HCT116 (cell line): ENCODE results near the gene SH3PXD2A. TPM values are rescaled to one million over a fixed set of nuclear protein-coding genes. Genes with fewer than 3 reads are reported as not detected.

Source experiments
- ATAC-seq: fragments of 200-7000 bp; cut with Tn5 transposase; 2 replicates; pipeline ENCODE4 v1.9.1; 2020; ENCODE audit warnings: mild to moderate bottlenecking, moderate library complexity
- BruUV-seq: library from RNA; stranded (reverse); fragments of 400-500 nt; replicated peaks from 2 replicates; lab custom pipeline; 2021; lab: Mats Ljungman, UMichigan
- CTCF ChIA-PET: fragments of 300-600 bp; sonication (Branson Sonifier 250); formaldehyde crosslinking; loops from one replicate; lab custom pipeline; 2021; ENCODE audit warnings: antibody characterized with exemption; lab: Charles Lee
- POLR2A ChIA-PET: fragments of 300-600, 350-600 bp; sonication (Branson Sonifier 250); formaldehyde crosslinking; loops from one replicate; lab custom pipeline; 2021; ENCODE audit warnings: antibody characterized with exemption; lab: Charles Lee
- RAD21 ChIA-PET, 2 experiments: fragments of 300-600 bp; sonication (Branson Sonifier 250); formaldehyde crosslinking; loops; one replicate each; lab custom pipeline; 2023; ENCODE audit warnings: low total read pairs in 2 of 2; ENCODE audit not compliant: uncharacterized antibody in 2 of 2, unreplicated experiment in 2 of 2, low non-redundant PET in 1 of 2; lab: Charles Lee
- DNase-seq: peaks from one replicate; pipeline ENCODE4 v3.0.0-alpha.2; 2010; ENCODE audit warnings: low read depth, low spot score
- H2AFZ ChIP-seq: fragments of 200-600 bp; shearing (Covaris generic), sonication (generic); 2 replicates; pipeline ENCODE4 v1.6.1; 2017; ENCODE audit warnings: low read depth, mixed run types, mixed read lengths, antibody characterized with exemption, low read length; ENCODE audit not compliant: poor library complexity, severe bottlenecking
- H3K27ac ChIP-seq: 2 replicates; pipeline ENCODE4 v1.5.1; 2012; ENCODE audit warnings: low read depth, low read length
- H3K27me3 ChIP-seq: fragments of 200-600 bp; sonication (generic); 2 replicates; pipeline ENCODE4 v1.6.1; 2016; ENCODE audit warnings: mixed run types, low read length, mixed read lengths; ENCODE audit not compliant: insufficient read depth
- H3K36me3 ChIP-seq, 2 experiments: fragments of 200-500 bp in 1 of 2; fragments of 200-600 bp in 1 of 2; sonication (Bioruptor generic) in 1 of 2; sonication (generic) in 1 of 2; 2 replicates each; pipeline versions ENCODE4 v1.5.1 to v1.6.1; 2014 to 2016; ENCODE audit warnings: low read length in 2 of 2, inconsistent platforms in 1 of 2, mixed read lengths in 1 of 2, mixed run types in 1 of 2; ENCODE audit not compliant: insufficient read depth in 2 of 2, control insufficient read depth in 1 of 2
- H3K4me1 ChIP-seq, 2 experiments: fragments of 200-600 bp in 1 of 2; sonication (generic) in 1 of 2; 2 replicates each; pipeline versions ENCODE4 v1.5.1 to v1.6.1; 2012 to 2017; ENCODE audit warnings: low read length in 2 of 2, inconsistent platforms in 1 of 2, mild to moderate bottlenecking in 1 of 2, mixed read lengths in 1 of 2, mixed run types in 1 of 2, moderate library complexity in 1 of 2; ENCODE audit not compliant: insufficient read depth in 2 of 2, control insufficient read depth in 1 of 2
- H3K4me2 ChIP-seq: fragments of 200-600 bp; sonication (generic); 2 replicates; pipeline ENCODE4 v1.6.1; 2017; ENCODE audit warnings: mixed run types, low read length, mixed read lengths
- H3K4me3 ChIP-seq, 2 experiments: fragments of 200-600 bp in 1 of 2; sonication (generic) in 1 of 2; replicated peaks in 1 of 2; 2 replicates each; pipeline ENCODE4 v1.5.1; 2011 to 2016; ENCODE audit warnings: low read length in 2 of 2, control low read depth in 1 of 2, low read depth in 1 of 2, mild to moderate bottlenecking in 1 of 2, mixed read lengths in 1 of 2, mixed run types in 1 of 2
- H3K79me2 ChIP-seq: fragments of 200-600 bp; sonication (generic); 2 replicates; pipeline ENCODE4 v1.6.1; 2017; ENCODE audit warnings: mild to moderate bottlenecking, mixed run types, low read length, moderate library complexity, mixed read lengths; ENCODE audit not compliant: insufficient read depth
- H3K9ac ChIP-seq: fragments of 200-600 bp; sonication (generic); 2 replicates; pipeline ENCODE4 v1.6.1; 2016; ENCODE audit warnings: low read length, mixed read lengths
- H3K9me2 ChIP-seq: fragments of 200-600 bp; sonication (generic), shearing (Covaris generic); 2 replicates; pipeline ENCODE4 v1.6.1; 2017; ENCODE audit warnings: mixed run types, mild to moderate bottlenecking, moderate library complexity; ENCODE audit not compliant: insufficient read depth
- H3K9me3 ChIP-seq, 2 experiments: fragments of 200-500 bp in 1 of 2; fragments of 200-600 bp in 1 of 2; sonication (Bioruptor generic) in 1 of 2; sonication (generic) in 1 of 2; 2 replicates each; pipeline ENCODE4 v1.6.1; 2014 to 2017; ENCODE audit warnings: low read length in 2 of 2, mixed read lengths in 2 of 2, inconsistent platforms in 1 of 2, low read depth in 1 of 2, mild to moderate bottlenecking in 1 of 2, mixed run types in 1 of 2, moderate library complexity in 1 of 2; ENCODE audit not compliant: control insufficient read depth in 1 of 2, insufficient read depth in 1 of 2
- H4K20me1 ChIP-seq: fragments of 200-600 bp; sonication (generic), shearing (Covaris generic); 2 replicates; pipeline ENCODE4 v1.6.1; 2017; ENCODE audit warnings: mixed run types, mild to moderate bottlenecking, moderate library complexity; ENCODE audit not compliant: insufficient read depth
- ATF3 ChIP-seq: IDR thresholded peaks from 2 replicates; pipeline ENCODE4 v1.6.1; 2012
- EGR1 ChIP-seq: IDR thresholded peaks from 2 replicates; pipeline ENCODE4 v1.6.1; 2012; ENCODE audit warnings: low read depth
- EZH2 ChIP-seq: fragments of 200-600 bp; sonication (generic); IDR thresholded peaks from 2 replicates; pipeline ENCODE4 v1.6.1; 2017; ENCODE audit warnings: antibody characterized with exemption, mixed run types
- JUND ChIP-seq: IDR thresholded peaks from 2 replicates; pipeline ENCODE4 v1.6.1; 2012
- MAX ChIP-seq: IDR thresholded peaks from 2 replicates; pipeline ENCODE4 v1.6.1; 2012
- POLR2AphosphoS5 ChIP-seq: IDR thresholded peaks from 2 replicates; pipeline ENCODE4 v1.6.1; 2011; ENCODE audit warnings: mild to moderate bottlenecking, low read depth, low read length, moderate library complexity
- RAD21 ChIP-seq: IDR thresholded peaks from 2 replicates; pipeline ENCODE4 v1.6.1; 2012; ENCODE audit warnings: low read depth, mild to moderate bottlenecking
- REST ChIP-seq: IDR thresholded peaks from 2 replicates; pipeline ENCODE4 v1.6.1; 2012; ENCODE audit warnings: low read depth
- SIN3A ChIP-seq: IDR thresholded peaks from 2 replicates; pipeline ENCODE4 v1.6.1; 2012; ENCODE audit warnings: low read depth
- SP1 ChIP-seq: IDR thresholded peaks from 2 replicates; pipeline ENCODE4 v1.6.1; 2012; ENCODE audit warnings: low read depth
- SRF ChIP-seq: IDR thresholded peaks from 2 replicates; pipeline ENCODE4 v1.6.1; 2012; ENCODE audit warnings: low read depth
- ZBTB33 ChIP-seq: IDR thresholded peaks from 2 replicates; pipeline ENCODE4 v1.6.1; 2011; ENCODE audit warnings: mild to moderate bottlenecking, low read length, moderate library complexity; ENCODE audit not compliant: insufficient replicate concordance; ENCODE audit errors: extremely low read depth
- intact Hi-C: fragments of 100-400 bp; cut with micrococcal nuclease; formaldehyde crosslinking; loops from 2 replicates; pipeline ENCODE4 v1.10.0; 2022
- total RNA-seq: library from RNA; stranded (reverse); gene quantifications from one replicate; pipeline ENCODE4 v1.2.1, GENCODE V29; 2021; ENCODE audit not compliant: unreplicated experiment

SH3PXD2A gene
- total RNA-seq, 1 experiment from 2014 or later: 8.7 TPM

GRCh38 chr10:103574097-103575061 is 281.0 kb downstream of the SH3PXD2A start:
- no peak for TF ChIP-seq SIN3A
- no peak for TF ChIP-seq JUND
- no peak for TF ChIP-seq ZBTB33
- TF ChIP-seq ATF3: no peak
- no peak for TF ChIP-seq MAX
- no peak for TF ChIP-seq REST
- TF ChIP-seq POLR2AphosphoS5: no peak
- TF ChIP-seq EGR1: no peak
- TF ChIP-seq RAD21: no peak
- TF ChIP-seq EZH2: no peak
- no peak for TF ChIP-seq SP1
- no peak for TF ChIP-seq SRF
- Histone ChIP-seq H3K9ac (no peak overlapping the region), H3K4me1 (peaks cover 0 to 11% of the 10 kb centered on the region in 2 experiments; a peak in 1 of 4 replicates), H3K79me2 (no peaks in the 10 kb centered on the region), H3K9me3 (no peaks in the 10 kb centered on the region), H3K4me2 (no peak overlapping the region), H3K36me3 (no peaks in the 10 kb centered on the region), H3K27me3 (no peaks in the 10 kb centered on the region), H4K20me1 (no peaks in the 10 kb centered on the region), H2AFZ (no peak overlapping the region), H3K27ac (no peak overlapping the region), H3K9me2 (no peaks in the 10 kb centered on the region), H3K4me3 (no peak overlapping the region)
- RAD21 ChIA-PET: no interaction called here
- DNase-seq: no peak
- intact Hi-C loops: no loop called here
- BruUV-seq: no TSS peak
- POLR2A ChIA-PET: no interaction called here
- no peak for ATAC-seq
- CTCF ChIA-PET: no interaction called here
